ENCODE data around the gene KMT2E.

GRCh38 chr7:105105579-105105978 is 91.6 kb downstream of the KMT2E start:
- no peak for TF ChIP-seq PREB (CRISPR knock-in tag; IDR thresholded peaks at IDR 0.05; ENCODE audit: borderline replicate concordance)
- TF ChIP-seq CTCF (IDR thresholded peaks at IDR 0.05), result no peak
- no peak for TF ChIP-seq JUN (CRISPR knock-in tag; IDR thresholded peaks at IDR 0.05)
- TF ChIP-seq FOXJ3 (CRISPR knock-in tag; IDR thresholded peaks at IDR 0.05; ENCODE audit: borderline replicate concordance), result no peak
- no peak for TF ChIP-seq ZNF423 (CRISPR knock-in tag; IDR thresholded peaks at IDR 0.05)
- no peak for TF ChIP-seq CDX4 (CRISPR knock-in tag; IDR thresholded peaks at IDR 0.05; ENCODE audit: borderline replicate concordance)
- TF ChIP-seq, protein P1, sequence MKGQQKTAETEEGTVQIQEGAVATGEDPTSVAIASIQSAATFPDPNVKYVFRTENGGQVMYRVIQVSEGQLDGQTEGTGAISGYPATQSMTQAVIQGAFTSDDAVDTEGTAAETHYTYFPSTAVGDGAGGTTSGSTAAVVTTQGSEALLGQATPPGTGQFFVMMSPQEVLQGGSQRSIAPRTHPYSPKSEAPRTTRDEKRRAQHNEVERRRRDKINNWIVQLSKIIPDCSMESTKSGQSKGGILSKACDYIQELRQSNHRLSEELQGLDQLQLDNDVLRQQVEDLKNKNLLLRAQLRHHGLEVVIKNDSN (CRISPR knock-in tag; IDR thresholded peaks at IDR 0.05), result no peak
- TF ChIP-seq NR3C1 (CRISPR knock-in tag; conservative IDR thresholded peaks at IDR 0.05; ENCODE audit: low read depth), result no peak
- no peak for TF ChIP-seq ZNF281 (CRISPR knock-in tag; IDR thresholded peaks at IDR 0.05)
- TF ChIP-seq IRF2 (CRISPR knock-in tag; IDR thresholded peaks at IDR 0.05; ENCODE audit: borderline replicate concordance, low read depth), result no peak
- no peak for TF ChIP-seq TEAD4 (CRISPR knock-in tag; IDR thresholded peaks at IDR 0.05)
